HepG2 (cell line): ENCODE measurements around the gene NAGA. TPM values are rescaled to one million over a fixed set of nuclear protein-coding genes. Genes with fewer than 3 reads are reported as not detected.
A peak's percentile ranks its signal among the peaks of the same experiment; 100 is the strongest.

Experiments
- ASH2L ChIP-seq: fragments of 300-600, 200-600 bp; sonication (generic); IDR thresholded peaks from 2 replicates; pipeline ENCODE4 v1.7.0; 2017; ENCODE audit warnings: low read depth, mild to moderate bottlenecking, moderate library complexity, mixed read lengths, low read length; ENCODE audit not compliant: insufficient read length
- ATF1 ChIP-seq: IDR thresholded peaks from 2 replicates; pipeline ENCODE4 v1.6.1; 2016; ENCODE audit warnings: mild to moderate bottlenecking, control low read depth
- CHD4 ChIP-seq: fragments of 200-600 bp; sonication (generic); IDR thresholded peaks from 2 replicates; pipeline ENCODE4 v1.7.0; 2017; ENCODE audit warnings: mild to moderate bottlenecking, low read length, borderline replicate concordance
- ELK4 ChIP-seq: sonication (generic); formaldehyde crosslinking; IDR thresholded peaks from 2 replicates; pipeline ENCODE4 v1.9.0; 2021; ENCODE audit warnings: missing genetic modification reagents, borderline replicate concordance
- FOXK1 ChIP-seq: sonication (generic); formaldehyde crosslinking; IDR thresholded peaks from 2 replicates; pipeline ENCODE4 v1.4.0; 2020; ENCODE audit warnings: low read depth, missing genetic modification reagents, borderline replicate concordance
- GZF1 ChIP-seq: sonication (generic); formaldehyde crosslinking; IDR thresholded peaks from 2 replicates; pipeline ENCODE4 v1.5.1; 2020; ENCODE audit warnings: mild to moderate bottlenecking, missing genetic modification reagents
- IRF1 ChIP-seq: sonication (generic); formaldehyde crosslinking; IDR thresholded peaks from 2 replicates; pipeline ENCODE4 v1.4.0; 2020; ENCODE audit warnings: low read depth, mild to moderate bottlenecking, missing genetic modification reagents
- MIER2 ChIP-seq: IDR thresholded peaks from 2 replicates; pipeline ENCODE4 v1.6.1; 2016; ENCODE audit warnings: missing biosample characterization, missing genetic modification reagents
- MIXL1 ChIP-seq: IDR thresholded peaks from 2 replicates; pipeline ENCODE4 v1.6.1; 2016
- NR2F1 ChIP-seq, 2 experiments: fragments of 450-650 bp in 1 of 2; formaldehyde crosslinking in 1 of 2; IDR thresholded peaks; 2 replicates each; pipeline versions ENCODE4 v1.5.0 to v1.6.1; 2016 to 2020; ENCODE audit warnings: mild to moderate bottlenecking in 1 of 2, missing compliant biosample characterization in 1 of 2, missing genetic modification reagents in 1 of 2, moderate library complexity in 1 of 2
- RAD21 ChIP-seq: fragments of 450-650 bp; formaldehyde crosslinking; IDR thresholded peaks from 2 replicates; pipeline ENCODE4 v1.5.0; 2020; ENCODE audit warnings: mild to moderate bottlenecking
- SAFB2 ChIP-seq: sonication (generic); formaldehyde crosslinking; IDR thresholded peaks from 2 replicates; pipeline ENCODE4 v1.5.1; 2020; ENCODE audit warnings: missing genetic modification reagents, low read depth, mild to moderate bottlenecking, borderline replicate concordance
- TBP ChIP-seq: sonication (generic); formaldehyde crosslinking; IDR thresholded peaks from 2 replicates; pipeline ENCODE4 v1.5.0; 2020; ENCODE audit warnings: missing genetic modification reagents
- TOE1 ChIP-seq: sonication (generic); formaldehyde crosslinking; IDR thresholded peaks from 2 replicates; pipeline ENCODE4 v1.4.0; 2020; ENCODE audit warnings: mild to moderate bottlenecking, missing genetic modification reagents
- ZFP41 ChIP-seq: sonication (generic); formaldehyde crosslinking; IDR thresholded peaks from 2 replicates; pipeline ENCODE4 v1.4.0; 2020; ENCODE audit warnings: mild to moderate bottlenecking, missing genetic modification reagents, borderline replicate concordance
- ZNF251 ChIP-seq: sonication (generic); formaldehyde crosslinking; IDR thresholded peaks from 2 replicates; pipeline ENCODE4 v1.9.0; 2021; ENCODE audit warnings: mild to moderate bottlenecking, missing genetic modification reagents
- ZNF746 ChIP-seq: sonication (generic); formaldehyde crosslinking; IDR thresholded peaks from 2 replicates; pipeline ENCODE4 v1.8.0; 2022; ENCODE audit warnings: mild to moderate bottlenecking, missing genetic modification reagents
- polyA plus RNA-seq, 8 experiments: library from polyadenylated mRNA; depleted of rRNA in 3 of 8; stranded (reverse) in 7 of 8; unstranded in 1 of 8; fragments of >200 nt; fragmentation: Illumina TruSeq in 4 of 8; extraction: Trizol in 4 of 8; gene quantifications; 2 replicates each; pipeline versions ENCODE4 v1.2.1 to v1.2.3, GENCODE V29; 2011 to 2016; ENCODE audit warnings: low read depth in 4 of 8, missing spikeins in 1 of 8, mixed read lengths in 1 of 8; ENCODE audit not compliant: insufficient read depth in 1 of 8
- total RNA-seq, 5 experiments: library from RNA; depleted of rRNA; stranded (reverse); fragments of >200 nt; fragmentation: Illumina TruSeq; extraction: Trizol; gene quantifications; 2 replicates each; pipeline ENCODE4 v1.2.3, GENCODE V29; 2016; ENCODE audit warnings: low read depth in 1 of 5
- TF ChIP-seq, protein P1 (sequence below): sonication (generic); formaldehyde crosslinking; IDR thresholded peaks from 2 replicates; pipeline ENCODE4 v1.5.0; 2020; ENCODE audit warnings: mild to moderate bottlenecking, missing genetic modification reagents, moderate library complexity
- TF ChIP-seq, protein P2 (sequence below): sonication (generic); formaldehyde crosslinking; IDR thresholded peaks from 2 replicates; pipeline ENCODE4 v1.4.0; 2020; ENCODE audit warnings: missing genetic modification reagents
- TF ChIP-seq, protein P3 (sequence below): sonication (generic); formaldehyde crosslinking; IDR thresholded peaks from 2 replicates; pipeline ENCODE4 v1.4.0; 2020; ENCODE audit warnings: missing genetic modification reagents

Gene NAGA
- total and polyA plus RNA-seq, 2 of the 13 experiments (the other 11 are each of a cell fraction or from before 2014, with no cell fraction given), result 15.1 to 23.4 TPM

DNA sequence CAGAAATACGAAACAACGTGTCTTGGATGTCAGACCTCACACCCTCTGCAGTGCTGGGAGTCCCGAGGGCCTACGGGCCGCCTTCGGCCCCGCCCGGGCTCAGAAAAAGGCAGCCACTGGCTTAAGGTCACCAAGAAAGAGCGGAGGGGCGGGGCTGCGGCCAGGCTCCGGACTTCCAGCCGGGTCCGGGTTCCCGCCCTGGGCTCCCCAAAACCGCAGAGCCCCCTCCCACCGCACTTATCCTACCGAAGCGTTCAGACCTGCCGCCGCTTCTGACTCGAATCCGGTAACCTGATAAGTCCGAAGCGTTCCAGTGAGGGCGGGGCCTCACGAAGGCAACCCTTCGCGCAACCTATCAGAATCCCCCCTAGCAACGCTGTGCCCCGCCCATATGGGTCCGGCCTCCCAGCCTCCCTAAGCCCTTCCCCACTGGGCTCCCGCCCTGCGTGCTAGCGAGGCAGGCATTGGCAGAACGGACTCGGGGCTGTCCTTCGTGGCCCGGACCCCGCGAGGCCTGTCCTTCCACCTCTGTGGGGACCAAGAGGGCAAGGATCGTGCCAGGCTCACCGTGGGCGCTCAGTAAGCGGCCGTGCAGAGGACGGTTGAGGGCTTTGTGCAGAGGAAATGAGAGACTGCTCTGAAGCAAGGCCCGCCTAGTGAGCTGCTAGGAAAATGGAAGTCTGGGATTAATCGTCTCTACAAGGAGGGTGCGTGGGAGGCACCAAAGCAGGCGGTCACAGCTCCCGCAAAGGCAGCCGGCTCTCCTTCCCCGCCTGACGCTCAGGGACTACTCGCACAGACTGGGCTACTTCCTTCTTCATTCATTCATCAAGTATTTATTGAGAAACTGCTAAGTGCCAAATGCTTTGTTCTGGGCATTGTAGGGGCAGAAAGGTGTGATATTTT is at the start of gene NAGA (continued):
- 0 out of 2 replicates have a peak, but pooled peaks have one; percentile 21 for TF ChIP-seq ZFP41
- TF ChIP-seq ZNF746 (CRISPR knock-in tag), result no peak; the same call in 1 of the 2 replicates
- TF ChIP-seq, protein P1, sequence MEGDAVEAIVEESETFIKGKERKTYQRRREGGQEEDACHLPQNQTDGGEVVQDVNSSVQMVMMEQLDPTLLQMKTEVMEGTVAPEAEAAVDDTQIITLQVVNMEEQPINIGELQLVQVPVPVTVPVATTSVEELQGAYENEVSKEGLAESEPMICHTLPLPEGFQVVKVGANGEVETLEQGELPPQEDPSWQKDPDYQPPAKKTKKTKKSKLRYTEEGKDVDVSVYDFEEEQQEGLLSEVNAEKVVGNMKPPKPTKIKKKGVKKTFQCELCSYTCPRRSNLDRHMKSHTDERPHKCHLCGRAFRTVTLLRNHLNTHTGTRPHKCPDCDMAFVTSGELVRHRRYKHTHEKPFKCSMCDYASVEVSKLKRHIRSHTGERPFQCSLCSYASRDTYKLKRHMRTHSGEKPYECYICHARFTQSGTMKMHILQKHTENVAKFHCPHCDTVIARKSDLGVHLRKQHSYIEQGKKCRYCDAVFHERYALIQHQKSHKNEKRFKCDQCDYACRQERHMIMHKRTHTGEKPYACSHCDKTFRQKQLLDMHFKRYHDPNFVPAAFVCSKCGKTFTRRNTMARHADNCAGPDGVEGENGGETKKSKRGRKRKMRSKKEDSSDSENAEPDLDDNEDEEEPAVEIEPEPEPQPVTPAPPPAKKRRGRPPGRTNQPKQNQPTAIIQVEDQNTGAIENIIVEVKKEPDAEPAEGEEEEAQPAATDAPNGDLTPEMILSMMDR (CRISPR knock-in tag), result 0 out of 2 replicates have a peak, but pooled peaks have one; percentile 16
- TF ChIP-seq RAD21 (CRISPR knock-in tag), result no peak
- no peak for TF ChIP-seq TBP (CRISPR knock-in tag)
- TF ChIP-seq, protein P2, sequence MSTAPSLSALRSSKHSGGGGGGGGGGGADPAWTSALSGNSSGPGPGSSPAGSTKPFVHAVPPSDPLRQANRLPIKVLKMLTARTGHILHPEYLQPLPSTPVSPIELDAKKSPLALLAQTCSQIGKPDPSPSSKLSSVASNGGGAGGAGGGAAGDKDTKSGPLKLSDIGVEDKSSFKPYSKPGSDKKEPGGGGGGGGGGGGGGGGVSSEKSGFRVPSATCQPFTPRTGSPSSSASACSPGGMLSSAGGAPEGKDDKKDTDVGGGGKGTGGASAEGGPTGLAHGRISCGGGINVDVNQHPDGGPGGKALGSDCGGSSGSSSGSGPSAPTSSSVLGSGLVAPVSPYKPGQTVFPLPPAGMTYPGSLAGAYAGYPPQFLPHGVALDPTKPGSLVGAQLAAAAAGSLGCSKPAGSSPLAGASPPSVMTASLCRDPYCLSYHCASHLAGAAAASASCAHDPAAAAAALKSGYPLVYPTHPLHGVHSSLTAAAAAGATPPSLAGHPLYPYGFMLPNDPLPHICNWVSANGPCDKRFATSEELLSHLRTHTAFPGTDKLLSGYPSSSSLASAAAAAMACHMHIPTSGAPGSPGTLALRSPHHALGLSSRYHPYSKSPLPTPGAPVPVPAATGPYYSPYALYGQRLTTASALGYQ (CRISPR knock-in tag), result 0 out of 2 replicates have a peak, but pooled peaks have one; percentile 32
- TF ChIP-seq ATF1 (CRISPR knock-in tag), result no peak
- TF ChIP-seq SAFB2, result no peak
- TF ChIP-seq NR2F1 (CRISPR knock-in tag; IDR thresholded peaks at IDR 0.05), result no peak
- TF ChIP-seq, protein P3, sequence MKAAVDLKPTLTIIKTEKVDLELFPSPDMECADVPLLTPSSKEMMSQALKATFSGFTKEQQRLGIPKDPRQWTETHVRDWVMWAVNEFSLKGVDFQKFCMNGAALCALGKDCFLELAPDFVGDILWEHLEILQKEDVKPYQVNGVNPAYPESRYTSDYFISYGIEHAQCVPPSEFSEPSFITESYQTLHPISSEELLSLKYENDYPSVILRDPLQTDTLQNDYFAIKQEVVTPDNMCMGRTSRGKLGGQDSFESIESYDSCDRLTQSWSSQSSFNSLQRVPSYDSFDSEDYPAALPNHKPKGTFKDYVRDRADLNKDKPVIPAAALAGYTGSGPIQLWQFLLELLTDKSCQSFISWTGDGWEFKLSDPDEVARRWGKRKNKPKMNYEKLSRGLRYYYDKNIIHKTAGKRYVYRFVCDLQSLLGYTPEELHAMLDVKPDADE (CRISPR knock-in tag), result no peak
- no peak for TF ChIP-seq FOXK1 (CRISPR knock-in tag)
- TF ChIP-seq GZF1, result peak; percentile 5; the same call in 1 of the 2 replicates
- TF ChIP-seq ZNF251 (CRISPR knock-in tag), result peak; percentile 77; the same call in 1 of the 2 replicates
- TF ChIP-seq TOE1 (CRISPR knock-in tag), result no peak
- TF ChIP-seq ELK4 (CRISPR knock-in tag), result peak; percentile 58; the same call in 1 of the 2 replicates
- peak; percentile 73 for TF ChIP-seq MIXL1 (CRISPR knock-in tag)
- TF ChIP-seq ASH2L, result peak; percentile 69
- TF ChIP-seq CHD4, result no peak
- no peak for TF ChIP-seq IRF1 (CRISPR knock-in tag)
- peak; percentile 52; the same call in 1 of the 2 replicates for TF ChIP-seq MIER2
